ENCODE results near the gene MINDY3. TPM values are rescaled to one million over a fixed set of nuclear protein-coding genes. Genes with fewer than 3 reads are reported as not detected.

MINDY3 gene
- total and polyA plus RNA-seq, 4 donors: 6.5 to 16.1 (median 12.3) TPM

DNA sequence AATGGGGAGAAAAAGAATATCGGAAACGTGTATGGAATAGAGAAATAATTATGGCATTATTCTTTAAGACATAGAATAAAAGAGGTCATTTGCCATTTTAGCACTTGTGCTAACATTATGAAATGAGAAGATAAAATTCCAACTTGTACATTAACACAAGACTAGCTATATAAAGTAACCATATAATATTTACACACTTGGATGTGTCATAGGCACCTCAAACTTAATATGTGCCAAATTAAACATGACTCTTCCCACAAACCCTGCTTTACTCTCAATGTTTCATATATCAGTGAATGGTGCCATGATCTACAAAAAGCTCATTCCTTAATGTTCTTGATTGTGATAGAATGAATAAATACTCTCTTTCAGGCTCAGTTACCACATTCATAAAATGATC is 4.1 kb upstream of the MINDY3 start (continued):
- TF ChIP-seq, protein P1, sequence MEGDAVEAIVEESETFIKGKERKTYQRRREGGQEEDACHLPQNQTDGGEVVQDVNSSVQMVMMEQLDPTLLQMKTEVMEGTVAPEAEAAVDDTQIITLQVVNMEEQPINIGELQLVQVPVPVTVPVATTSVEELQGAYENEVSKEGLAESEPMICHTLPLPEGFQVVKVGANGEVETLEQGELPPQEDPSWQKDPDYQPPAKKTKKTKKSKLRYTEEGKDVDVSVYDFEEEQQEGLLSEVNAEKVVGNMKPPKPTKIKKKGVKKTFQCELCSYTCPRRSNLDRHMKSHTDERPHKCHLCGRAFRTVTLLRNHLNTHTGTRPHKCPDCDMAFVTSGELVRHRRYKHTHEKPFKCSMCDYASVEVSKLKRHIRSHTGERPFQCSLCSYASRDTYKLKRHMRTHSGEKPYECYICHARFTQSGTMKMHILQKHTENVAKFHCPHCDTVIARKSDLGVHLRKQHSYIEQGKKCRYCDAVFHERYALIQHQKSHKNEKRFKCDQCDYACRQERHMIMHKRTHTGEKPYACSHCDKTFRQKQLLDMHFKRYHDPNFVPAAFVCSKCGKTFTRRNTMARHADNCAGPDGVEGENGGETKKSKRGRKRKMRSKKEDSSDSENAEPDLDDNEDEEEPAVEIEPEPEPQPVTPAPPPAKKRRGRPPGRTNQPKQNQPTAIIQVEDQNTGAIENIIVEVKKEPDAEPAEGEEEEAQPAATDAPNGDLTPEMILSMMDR (IDR thresholded peaks at IDR 0.05; ENCODE audit: low read depth, low read length, missing input control): no peak
- TF ChIP-seq RAD21 (IDR thresholded peaks at IDR 0.05) (no peak), HNF4G (IDR thresholded peaks at IDR 0.05) (no peak), SP1 (IDR thresholded peaks at IDR 0.05) (no peak)

DNA sequence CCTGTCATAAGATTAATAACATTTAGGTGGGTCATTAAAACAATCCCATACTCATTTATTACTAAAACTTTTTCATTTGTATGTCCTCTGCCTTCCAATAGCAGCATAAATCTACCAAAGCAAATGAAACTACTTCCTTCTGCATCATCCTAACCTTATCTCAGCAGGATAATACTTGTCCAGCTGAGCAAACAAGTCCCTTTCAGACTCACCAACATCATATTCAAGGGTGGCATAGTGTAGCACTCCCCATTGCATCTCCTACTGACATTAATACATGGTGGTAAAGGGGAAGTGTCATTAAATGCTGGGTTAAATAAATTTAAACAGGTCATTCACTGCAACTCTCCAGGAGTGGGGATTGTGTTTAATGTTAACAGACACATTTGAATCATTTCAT is 3.4 kb upstream of the MINDY3 start:
- Histone ChIP-seq H3K27me3 (ENCODE audit: control insufficient read depth in 4 of 4, insufficient read depth in 4 of 4, low read length in 3 of 4) (peaks cover 0 to 9% (median 4%) of the 10 kb centered on the region in 4 donors), H3K36me3 (ENCODE audit: control insufficient read depth in 4 of 4, insufficient read depth in 3 of 4, low read depth in 1 of 4, low read length in 3 of 4) (no peaks in the 10 kb centered on the region), H3K9ac (ENCODE audit: low read depth in 1 of 2, low read length in 2 of 2) (no peak overlapping the region), H3K27ac (ENCODE audit: low read depth in 1 of 2, low read length in 2 of 2) (no peak overlapping the region), H3K9me3 (ENCODE audit: control insufficient read depth in 4 of 4, low read length in 3 of 4) (peaks cover 0 to 4% (median under 1%) of the 10 kb centered on the region in 4 donors), H3K4me3 (ENCODE audit: low read depth in 1 of 3, low read length in 3 of 3) (no peak overlapping the region), H3K4me1 (ENCODE audit: control insufficient read depth in 4 of 4, insufficient read depth in 4 of 4, low read length in 3 of 4) (peaks cover 0 to 16% (median 11%) of the 10 kb centered on the region in 4 donors)
- DNase-seq (ENCODE audit: low spot score): no peak
- TF ChIP-seq YY1 (IDR thresholded peaks at IDR 0.05) (no peak), EGR1 (IDR thresholded peaks at IDR 0.05; ENCODE audit: low read depth in 2 of 2) (no peak), GABPA (IDR thresholded peaks at IDR 0.05 in 1 of 2, conservative IDR thresholded peaks at IDR 0.05 in 1 of 2) (no peak), NR2F2 (IDR thresholded peaks at IDR 0.05) (no peak), FOXA2 (IDR thresholded peaks at IDR 0.05) (no peak), FOXA1 (IDR thresholded peaks at IDR 0.05) (no peak), SP1 (IDR thresholded peaks at IDR 0.05) (no peak), RXRA (IDR thresholded peaks at IDR 0.05) (no peak)
- TF ChIP-seq, protein P2, sequence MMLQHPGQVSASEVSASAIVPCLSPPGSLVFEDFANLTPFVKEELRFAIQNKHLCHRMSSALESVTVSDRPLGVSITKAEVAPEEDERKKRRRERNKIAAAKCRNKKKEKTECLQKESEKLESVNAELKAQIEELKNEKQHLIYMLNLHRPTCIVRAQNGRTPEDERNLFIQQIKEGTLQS (IDR thresholded peaks at IDR 0.05): no peak
- TF ChIP-seq, protein P3, sequence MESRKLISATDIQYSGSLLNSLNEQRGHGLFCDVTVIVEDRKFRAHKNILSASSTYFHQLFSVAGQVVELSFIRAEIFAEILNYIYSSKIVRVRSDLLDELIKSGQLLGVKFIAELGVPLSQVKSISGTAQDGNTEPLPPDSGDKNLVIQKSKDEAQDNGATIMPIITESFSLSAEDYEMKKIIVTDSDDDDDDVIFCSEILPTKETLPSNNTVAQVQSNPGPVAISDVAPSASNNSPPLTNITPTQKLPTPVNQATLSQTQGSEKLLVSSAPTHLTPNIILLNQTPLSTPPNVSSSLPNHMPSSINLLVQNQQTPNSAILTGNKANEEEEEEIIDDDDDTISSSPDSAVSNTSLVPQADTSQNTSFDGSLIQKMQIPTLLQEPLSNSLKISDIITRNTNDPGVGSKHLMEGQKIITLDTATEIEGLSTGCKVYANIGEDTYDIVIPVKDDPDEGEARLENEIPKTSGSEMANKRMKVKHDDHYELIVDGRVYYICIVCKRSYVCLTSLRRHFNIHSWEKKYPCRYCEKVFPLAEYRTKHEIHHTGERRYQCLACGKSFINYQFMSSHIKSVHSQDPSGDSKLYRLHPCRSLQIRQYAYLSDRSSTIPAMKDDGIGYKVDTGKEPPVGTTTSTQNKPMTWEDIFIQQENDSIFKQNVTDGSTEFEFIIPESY (IDR thresholded peaks at IDR 0.05): no peak
- TF ChIP-seq, protein P1 (IDR thresholded peaks at IDR 0.05; ENCODE audit: low read depth, low read length, missing input control): no peak
- TF ChIP-seq, protein P4, sequence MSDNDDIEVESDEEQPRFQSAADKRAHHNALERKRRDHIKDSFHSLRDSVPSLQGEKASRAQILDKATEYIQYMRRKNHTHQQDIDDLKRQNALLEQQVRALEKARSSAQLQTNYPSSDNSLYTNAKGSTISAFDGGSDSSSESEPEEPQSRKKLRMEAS (IDR thresholded peaks at IDR 0.05): no peak

DNA sequence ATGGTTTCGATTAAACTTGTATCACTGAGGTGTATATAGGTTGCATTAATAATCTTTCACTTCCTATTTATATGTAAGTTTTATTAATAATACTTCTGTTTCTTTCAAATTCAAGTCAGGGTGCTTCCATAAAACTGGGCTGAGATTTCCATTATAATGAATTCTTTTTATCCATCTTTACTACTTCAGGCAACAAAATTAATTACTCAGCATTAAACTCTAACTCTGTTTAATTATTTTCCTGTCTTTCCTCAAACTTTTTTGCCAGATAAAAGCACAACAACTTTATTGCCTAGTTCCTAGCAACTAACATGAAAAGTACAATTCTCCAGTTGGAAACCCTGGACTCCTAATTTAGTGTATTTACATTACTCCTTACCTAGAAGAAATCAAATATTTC is 3.0 kb upstream of the MINDY3 start:
- Histone ChIP-seq H3K27ac (ENCODE audit: low read depth in 1 of 2, low read length in 2 of 2) (no peak overlapping the region), H3K4me3 (ENCODE audit: low read depth in 1 of 3, low read length in 3 of 3) (no peak overlapping the region), H3K27me3 (ENCODE audit: control insufficient read depth in 4 of 4, insufficient read depth in 4 of 4, low read length in 3 of 4) (peaks cover 0 to 6% (median 4%) of the 10 kb centered on the region in 4 donors), H3K4me1 (ENCODE audit: control insufficient read depth in 4 of 4, insufficient read depth in 4 of 4, low read length in 3 of 4) (peaks cover 0 to 20% (median 15%) of the 10 kb centered on the region in 4 donors), H3K36me3 (ENCODE audit: control insufficient read depth in 4 of 4, insufficient read depth in 3 of 4, low read depth in 1 of 4, low read length in 3 of 4) (no peaks in the 10 kb centered on the region), H3K9me3 (ENCODE audit: control insufficient read depth in 4 of 4, low read length in 3 of 4) (peaks cover 0 to 4% (median under 1%) of the 10 kb centered on the region in 4 donors), H3K9ac (ENCODE audit: low read depth in 1 of 2, low read length in 2 of 2) (no peak overlapping the region)
- WGBS: 89% methylated on average over 1 of the region's 1 CpG
- no peak for DNase-seq (ENCODE audit: low spot score)
- no peak for TF ChIP-seq HNF4A (conservative IDR thresholded peaks at IDR 0.05)
- no peak for TF ChIP-seq SP1 (IDR thresholded peaks at IDR 0.05)
- TF ChIP-seq YY1 (IDR thresholded peaks at IDR 0.05): no peak
- TF ChIP-seq, protein P5, sequence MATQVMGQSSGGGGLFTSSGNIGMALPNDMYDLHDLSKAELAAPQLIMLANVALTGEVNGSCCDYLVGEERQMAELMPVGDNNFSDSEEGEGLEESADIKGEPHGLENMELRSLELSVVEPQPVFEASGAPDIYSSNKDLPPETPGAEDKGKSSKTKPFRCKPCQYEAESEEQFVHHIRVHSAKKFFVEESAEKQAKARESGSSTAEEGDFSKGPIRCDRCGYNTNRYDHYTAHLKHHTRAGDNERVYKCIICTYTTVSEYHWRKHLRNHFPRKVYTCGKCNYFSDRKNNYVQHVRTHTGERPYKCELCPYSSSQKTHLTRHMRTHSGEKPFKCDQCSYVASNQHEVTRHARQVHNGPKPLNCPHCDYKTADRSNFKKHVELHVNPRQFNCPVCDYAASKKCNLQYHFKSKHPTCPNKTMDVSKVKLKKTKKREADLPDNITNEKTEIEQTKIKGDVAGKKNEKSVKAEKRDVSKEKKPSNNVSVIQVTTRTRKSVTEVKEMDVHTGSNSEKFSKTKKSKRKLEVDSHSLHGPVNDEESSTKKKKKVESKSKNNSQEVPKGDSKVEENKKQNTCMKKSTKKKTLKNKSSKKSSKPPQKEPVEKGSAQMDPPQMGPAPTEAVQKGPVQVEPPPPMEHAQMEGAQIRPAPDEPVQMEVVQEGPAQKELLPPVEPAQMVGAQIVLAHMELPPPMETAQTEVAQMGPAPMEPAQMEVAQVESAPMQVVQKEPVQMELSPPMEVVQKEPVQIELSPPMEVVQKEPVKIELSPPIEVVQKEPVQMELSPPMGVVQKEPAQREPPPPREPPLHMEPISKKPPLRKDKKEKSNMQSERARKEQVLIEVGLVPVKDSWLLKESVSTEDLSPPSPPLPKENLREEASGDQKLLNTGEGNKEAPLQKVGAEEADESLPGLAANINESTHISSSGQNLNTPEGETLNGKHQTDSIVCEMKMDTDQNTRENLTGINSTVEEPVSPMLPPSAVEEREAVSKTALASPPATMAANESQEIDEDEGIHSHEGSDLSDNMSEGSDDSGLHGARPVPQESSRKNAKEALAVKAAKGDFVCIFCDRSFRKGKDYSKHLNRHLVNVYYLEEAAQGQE (IDR thresholded peaks at IDR 0.05): no peak
- no peak for TF ChIP-seq NR2F2 (IDR thresholded peaks at IDR 0.05)
